HG03432 (cell line): Measurements from ENCODE around the gene CCDC120.

Source experiments
- ATAC-seq: cut with Tn5 transposase; IDR thresholded peaks from one replicate; pipeline ENCODE4 v1.9.1; 2021; ENCODE audit warnings: mild to moderate bottlenecking, moderate library complexity; ENCODE audit not compliant: unreplicated experiment

Gene CCDC120

GRCh38 chrX:49100704-49101628 lies 42.2 kb downstream of the CCDC120 start:
- peak; percentile 97 for ATAC-seq

GRCh38 chrX:49101629-49101984 lies 42.8 kb downstream of the CCDC120 start:
- peak; percentile 14 for ATAC-seq

DNA sequence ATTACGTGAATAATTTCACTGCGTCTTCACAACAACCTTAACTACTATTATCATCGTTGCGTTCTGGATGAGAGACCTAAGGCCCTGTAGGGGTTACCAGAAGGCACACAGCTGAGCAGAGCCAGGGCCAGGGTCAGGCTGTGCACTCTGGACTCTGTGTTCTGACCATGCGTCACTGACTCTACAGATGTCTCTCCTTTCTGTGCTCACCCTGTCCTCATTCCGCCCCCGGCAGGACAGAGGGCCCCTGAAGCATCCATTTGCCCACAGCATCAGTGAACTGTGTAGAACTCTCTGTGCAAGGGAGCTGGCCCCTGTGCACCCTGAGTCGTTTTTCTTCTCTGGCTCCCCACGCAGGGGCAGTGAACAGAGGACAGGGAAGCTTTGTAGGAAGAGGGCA lies 43.4 kb downstream of the CCDC120 start:
- ATAC-seq, result no peak

- ATAC-seq, result no peak
Observed at GRCh38 chrX:49103637-49104036, 44.8 kb downstream of the CCDC120 start.

- no peak for ATAC-seq
Observed at GRCh38 chrX:49106296-49106695, 47.5 kb downstream of the CCDC120 start.

DNA sequence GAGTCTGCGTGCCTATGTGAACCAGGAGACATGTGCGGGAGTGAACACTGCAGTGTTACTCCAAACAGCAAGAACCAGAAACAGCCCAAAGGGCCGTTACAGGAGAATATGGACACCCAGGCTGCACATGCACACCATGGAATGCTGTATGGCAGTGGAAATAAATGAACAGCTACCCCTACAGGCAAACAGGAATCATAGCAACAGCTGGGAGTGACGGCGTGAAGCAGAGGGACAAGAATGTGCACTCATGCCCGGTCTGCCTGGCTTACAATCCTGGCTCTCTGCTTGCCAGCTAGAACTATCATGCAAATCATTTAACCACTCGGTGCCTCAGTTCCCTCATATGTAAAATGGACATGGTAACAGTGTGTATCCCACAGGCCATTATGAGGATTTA lies 48.1 kb downstream of the CCDC120 start:
- no peak for ATAC-seq

DNA sequence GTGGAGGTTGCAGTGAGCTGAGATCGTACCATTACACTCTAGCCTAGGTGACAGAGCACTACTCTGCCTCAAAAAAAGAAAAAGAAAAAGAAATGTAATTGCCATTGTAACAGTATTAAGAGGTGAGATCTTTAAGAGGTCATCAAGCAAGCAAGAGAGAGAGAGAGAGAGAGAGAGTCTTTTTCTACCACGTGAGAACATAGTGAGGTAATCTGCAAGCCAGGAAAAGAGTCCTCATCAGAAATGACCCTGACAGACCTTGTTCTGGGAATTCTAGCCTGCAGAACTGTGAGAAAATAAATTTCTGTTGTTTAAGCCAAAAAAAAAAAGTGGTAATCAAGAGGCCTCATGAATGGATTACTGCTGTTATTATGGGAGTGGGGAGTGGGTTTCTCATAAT lies 49.8 kb downstream of the CCDC120 start:
- no peak for ATAC-seq

DNA sequence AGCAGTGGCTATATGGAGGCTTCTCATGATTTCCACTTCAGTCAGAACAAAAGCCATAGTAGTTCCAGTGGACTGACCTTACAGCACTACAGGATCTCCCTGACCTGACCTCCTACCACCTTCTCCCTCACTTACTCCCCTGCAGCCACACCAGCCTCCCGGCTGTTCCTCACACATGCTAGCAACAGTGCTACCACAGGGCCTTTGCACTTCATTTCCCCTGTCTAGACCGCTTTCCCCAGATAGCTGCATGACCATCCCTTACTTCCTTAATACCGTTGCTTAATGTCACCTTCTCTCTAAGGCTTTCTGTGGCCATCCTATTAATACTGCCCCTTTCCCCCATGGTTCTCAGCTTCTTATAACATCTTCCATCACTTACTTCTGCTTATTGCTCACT lies 51.6 kb downstream of the CCDC120 start:
- no peak for ATAC-seq

- ATAC-seq, result no peak
Observed at GRCh38 chrX:49111791-49112190, 53.0 kb downstream of the CCDC120 start.

DNA sequence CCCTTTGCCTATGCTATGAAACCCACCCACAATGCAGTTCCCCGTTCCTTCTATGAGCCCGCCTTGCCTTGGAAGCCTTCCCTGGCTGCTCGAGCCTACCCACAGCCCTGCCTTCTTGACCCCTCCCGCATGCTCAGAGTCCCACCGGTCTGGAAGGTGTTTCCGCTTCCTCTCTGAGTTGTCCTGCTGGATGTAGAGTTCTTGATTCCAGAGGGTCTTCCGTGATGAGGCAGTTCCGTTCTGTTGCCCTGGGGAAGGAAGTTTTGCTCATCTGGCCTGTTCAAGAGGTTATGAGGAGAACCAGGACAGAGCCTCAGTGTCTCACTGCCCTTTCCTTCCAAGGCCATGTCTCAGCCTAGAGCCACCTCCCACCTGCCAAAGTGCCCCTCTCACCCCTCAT lies 57.3 kb downstream of the CCDC120 start:
- no peak for ATAC-seq

- no peak for ATAC-seq
Observed at GRCh38 chrX:49116716-49117115, 57.9 kb downstream of the CCDC120 start.

DNA sequence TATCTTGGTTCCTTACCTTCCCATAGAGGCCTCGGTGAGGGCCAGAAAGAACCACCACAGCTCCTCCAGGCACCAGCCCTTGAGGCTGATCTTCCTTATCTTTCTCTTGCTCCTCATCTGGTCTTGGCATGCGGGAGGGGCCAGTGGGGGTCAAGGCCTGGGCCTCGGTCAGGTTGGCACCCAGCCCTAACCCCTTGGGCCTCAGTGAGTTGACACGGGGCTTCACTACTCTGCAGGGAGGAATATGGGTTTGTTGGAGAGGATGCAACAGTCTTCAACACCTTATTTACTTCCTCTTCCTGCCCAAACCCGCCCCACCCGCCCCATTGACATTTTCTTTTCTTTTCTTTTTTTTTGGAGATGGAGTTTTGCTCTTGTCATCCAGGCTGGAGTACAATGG lies 58.8 kb downstream of the CCDC120 start:
- ATAC-seq, result no peak
